GM12873 (cell line): ENCODE data around the gene CYP3A5.

Experiments used
- TF ChIP-seq, protein P1 (sequence below): IDR thresholded peaks from 2 replicates; pipeline ENCODE4 v1.5.1; 2012; ENCODE audit warnings: low read depth, mild to moderate bottlenecking, moderate library complexity, low read length, control low read depth; ENCODE audit not compliant: insufficient read depth; ENCODE audit errors: missing control alignments

CYP3A5 gene

DNA sequence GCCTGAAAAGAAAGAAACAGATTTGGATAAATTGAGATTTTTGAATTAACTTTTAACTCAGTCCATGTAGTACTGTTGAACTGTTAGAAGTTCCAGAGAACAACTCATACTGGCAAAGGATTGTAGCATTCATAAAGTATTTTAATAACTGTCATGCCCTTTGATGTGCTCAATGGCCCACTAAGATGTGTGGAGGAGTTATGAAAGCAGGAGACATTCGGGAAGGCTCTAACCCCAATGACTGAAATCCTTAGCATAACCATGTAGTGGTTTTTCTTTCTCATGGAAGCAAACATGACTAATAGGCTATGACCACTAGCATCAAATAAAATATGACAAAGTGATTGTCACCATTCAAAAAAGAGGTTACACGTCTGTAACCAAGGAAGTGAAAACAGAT is 29.5 kb upstream of the CYP3A5 start:
- TF ChIP-seq, protein P1, sequence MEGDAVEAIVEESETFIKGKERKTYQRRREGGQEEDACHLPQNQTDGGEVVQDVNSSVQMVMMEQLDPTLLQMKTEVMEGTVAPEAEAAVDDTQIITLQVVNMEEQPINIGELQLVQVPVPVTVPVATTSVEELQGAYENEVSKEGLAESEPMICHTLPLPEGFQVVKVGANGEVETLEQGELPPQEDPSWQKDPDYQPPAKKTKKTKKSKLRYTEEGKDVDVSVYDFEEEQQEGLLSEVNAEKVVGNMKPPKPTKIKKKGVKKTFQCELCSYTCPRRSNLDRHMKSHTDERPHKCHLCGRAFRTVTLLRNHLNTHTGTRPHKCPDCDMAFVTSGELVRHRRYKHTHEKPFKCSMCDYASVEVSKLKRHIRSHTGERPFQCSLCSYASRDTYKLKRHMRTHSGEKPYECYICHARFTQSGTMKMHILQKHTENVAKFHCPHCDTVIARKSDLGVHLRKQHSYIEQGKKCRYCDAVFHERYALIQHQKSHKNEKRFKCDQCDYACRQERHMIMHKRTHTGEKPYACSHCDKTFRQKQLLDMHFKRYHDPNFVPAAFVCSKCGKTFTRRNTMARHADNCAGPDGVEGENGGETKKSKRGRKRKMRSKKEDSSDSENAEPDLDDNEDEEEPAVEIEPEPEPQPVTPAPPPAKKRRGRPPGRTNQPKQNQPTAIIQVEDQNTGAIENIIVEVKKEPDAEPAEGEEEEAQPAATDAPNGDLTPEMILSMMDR, result no peak

DNA sequence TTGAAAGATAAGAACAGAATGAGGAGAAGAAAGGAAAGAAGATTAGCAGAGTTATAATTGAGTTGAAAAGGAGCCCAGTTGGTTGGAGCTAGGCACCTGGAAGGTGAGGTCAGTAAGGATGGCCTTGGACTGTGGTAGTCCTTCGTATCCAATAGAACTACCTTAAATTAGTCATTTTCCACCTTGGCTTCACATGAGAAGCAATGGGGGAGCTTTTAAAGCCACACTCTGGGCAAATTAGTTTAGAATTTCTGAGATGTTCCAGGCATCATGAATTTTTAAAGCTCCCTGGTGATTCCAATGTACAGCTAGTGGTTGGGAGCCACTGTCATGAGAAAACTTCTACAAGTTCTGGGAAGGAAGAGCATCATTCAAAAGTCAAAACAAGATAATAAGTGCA is 27.3 kb upstream of the CYP3A5 start:
- TF ChIP-seq, protein P1, result no peak

DNA sequence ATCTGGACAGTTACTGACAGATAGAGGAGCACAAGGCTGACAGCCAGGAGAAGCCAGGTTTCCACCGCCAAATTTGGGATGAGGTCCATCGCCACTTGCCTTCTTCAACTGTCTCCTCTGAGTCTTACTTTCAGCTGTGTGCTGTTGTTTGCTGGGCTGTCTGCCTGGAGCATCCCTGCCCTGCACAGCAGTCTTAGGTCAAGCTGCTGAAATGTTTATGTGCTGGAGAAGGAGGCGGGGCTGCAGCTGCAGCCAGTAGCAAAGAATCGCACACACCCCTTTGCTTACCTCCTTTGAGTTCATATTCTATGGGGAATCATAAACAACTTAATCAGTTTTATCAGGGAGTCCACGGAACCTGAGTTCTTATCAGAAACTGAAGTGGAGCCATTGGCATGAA is 20.1 kb upstream of the CYP3A5 start:
- TF ChIP-seq, protein P1, result no peak

DNA sequence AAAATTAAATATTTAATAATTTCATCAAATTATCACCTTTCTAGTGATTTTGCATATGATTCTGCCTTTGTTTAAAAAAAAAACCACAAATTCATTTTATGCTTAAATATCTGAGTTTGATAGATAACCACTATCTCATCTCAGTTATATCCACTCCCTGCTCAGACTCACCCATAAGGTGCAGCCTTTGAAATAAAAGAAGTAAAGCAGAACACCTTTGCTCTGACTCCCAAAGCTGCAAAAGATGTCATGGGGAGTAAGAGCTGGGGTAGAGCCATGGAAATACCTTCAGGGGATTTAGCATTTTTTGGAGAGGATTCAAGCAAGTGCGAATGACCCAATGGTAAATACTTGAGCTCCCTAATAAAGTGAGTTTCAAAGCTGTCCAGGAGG is 15.1 kb upstream of the CYP3A5 start:
- TF ChIP-seq, protein P1, result no peak

GRCh38 chr7:99694201-99694911 is 14.6 kb upstream of the CYP3A5 start:
- TF ChIP-seq, protein P1, result no peak

GRCh38 chr7:99693427-99694200 is 13.8 kb upstream of the CYP3A5 start:
- TF ChIP-seq, protein P1, result no peak

- TF ChIP-seq, protein P1, result no peak
Measured at GRCh38 chr7:99693100-99693426, 13.3 kb upstream of the CYP3A5 start.
